GM12872 (cell line): Measurements from ENCODE around the gene UQCRC1.

ENCODE experiments used
- CTCF ChIP-seq: IDR thresholded peaks from 3 replicates; pipeline ENCODE4 v1.5.1; 2011; ENCODE audit warnings: low read depth, mild to moderate bottlenecking, low read length, moderate library complexity; ENCODE audit not compliant: insufficient read depth

UQCRC1 gene

GRCh38 chr3:48568476-48568875 is 41.0 kb downstream of the UQCRC1 start:
- no peak for TF ChIP-seq CTCF

- no peak for TF ChIP-seq CTCF
These were observed 41.9 kb downstream of the UQCRC1 start for GRCh38 chr3:48567500-48567899.

DNA sequence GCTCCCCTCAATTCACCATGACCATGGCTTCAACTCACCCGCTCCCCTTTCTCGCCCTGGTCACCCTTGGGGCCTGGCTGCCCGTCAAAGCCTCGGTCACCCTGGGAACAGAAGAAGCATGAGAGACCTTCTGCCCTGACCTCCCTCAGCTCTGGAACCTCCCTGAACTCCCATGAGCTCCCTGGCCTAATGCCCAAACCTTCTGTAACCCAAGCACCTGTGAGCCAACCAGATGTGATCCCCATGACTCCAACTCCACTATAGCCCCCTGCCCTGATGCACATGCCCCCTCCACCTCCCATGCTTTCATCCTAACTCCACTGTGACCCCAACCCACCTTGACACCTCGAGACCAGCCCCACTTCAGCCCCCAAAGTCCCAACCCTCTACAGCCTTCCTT is 42.4 kb downstream of the UQCRC1 start:
- TF ChIP-seq CTCF: no peak

DNA sequence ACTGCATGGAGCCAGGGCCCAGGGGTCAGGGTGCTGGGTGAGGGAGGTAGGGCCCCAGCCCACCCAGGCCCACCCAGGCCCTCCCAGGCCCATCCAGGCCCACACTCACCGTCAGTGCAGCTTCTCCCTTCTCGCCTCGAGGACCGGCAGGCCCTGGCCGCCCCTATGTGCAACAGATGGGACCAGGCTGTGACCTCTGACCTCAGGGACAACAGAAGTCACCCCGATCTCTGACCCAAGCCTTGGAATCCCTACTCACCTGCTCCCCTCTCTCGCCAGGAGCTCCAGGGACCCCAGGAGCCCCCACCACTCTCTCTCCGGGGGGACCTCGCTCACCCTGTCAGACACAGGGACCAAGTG is 43.1 kb downstream of the UQCRC1 start:
- TF ChIP-seq CTCF: no peak

DNA sequence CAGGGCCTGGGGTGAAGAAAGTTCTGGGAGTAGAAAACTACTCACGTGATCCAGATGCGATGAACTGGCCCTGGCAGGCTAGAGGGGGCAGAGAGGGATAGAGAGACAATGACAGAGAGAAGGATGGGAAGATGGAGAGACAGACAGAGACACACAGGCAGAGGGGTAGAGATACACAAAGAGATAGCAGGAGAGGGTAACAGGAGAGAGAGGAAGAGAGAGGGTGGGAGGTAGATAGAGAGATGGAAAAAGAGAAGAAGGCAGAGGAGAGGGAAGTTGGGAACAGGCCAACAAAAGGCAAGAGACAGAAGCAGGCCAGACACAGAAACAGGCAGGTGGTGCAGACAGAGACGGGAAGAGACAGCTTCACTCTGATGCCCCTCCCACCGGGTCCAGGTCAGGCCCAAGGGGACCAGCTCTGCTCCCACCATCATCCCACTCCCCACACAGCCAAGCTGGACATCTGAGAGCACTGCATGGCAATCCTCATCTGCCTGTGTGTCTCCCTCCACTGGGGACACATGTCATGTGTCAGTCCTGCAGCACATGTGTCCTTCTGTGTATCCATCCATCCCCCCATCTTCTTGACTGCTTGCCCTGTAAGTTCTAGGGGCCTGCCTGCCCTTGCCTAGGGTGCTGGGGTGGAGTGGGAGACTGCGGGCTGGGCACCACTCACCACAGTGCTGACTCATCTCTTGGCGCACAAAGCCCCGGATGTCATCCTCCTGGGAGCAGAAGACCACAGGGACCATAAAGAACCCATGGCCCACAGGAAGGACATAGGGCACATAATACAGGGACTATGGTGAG is 43.6 kb downstream of the UQCRC1 start:
- no peak for TF ChIP-seq CTCF

DNA sequence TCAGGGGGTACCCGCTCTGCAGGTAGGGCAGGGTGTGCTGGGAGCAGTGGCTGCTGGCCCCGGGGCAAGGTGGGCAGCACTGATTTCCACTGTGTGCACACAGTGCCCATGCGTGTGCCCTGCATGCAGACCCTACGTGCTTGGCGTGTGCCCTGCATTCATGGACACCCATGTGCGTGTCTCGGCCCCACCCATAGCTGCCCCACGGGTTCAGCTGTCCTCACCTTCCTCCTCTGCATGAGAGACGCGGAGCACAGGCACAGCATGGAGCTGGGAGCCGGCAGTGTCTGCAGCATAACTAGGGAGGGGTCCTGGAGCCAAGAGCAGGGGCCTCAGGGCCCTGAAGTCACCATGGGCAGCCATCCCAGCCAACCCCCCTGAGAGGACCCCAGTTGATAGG is 44.3 kb downstream of the UQCRC1 start:
- no peak for TF ChIP-seq CTCF

DNA sequence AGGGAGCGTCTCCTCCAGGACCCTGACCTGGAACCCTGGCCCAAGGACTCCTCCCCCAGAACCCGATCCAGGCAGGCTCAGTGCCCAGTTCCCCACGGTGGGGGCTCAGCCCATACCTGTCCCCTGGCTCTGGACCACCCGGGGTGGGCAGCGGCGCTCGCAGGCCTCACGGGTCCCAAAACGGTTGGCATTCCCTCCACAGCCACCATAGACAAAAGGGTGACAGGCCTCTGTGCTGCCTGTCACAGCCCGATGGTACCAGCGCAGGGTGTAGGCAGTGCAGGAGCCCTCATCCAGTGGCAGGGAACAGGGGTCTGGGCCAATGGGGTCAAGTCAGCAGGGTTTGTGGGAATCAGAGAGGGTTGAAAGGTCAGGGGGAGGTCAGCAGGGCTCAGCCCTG is 44.8 kb downstream of the UQCRC1 start:
- TF ChIP-seq CTCF: no peak
